Uterus (tissue), 4 donors: ENCODE measurements around the gene OXCT1. TPM values are rescaled to one million over a fixed set of nuclear protein-coding genes. Genes with fewer than 3 reads are reported as not detected.

Experiments used
- DNase-seq, 2 donors: peaks; one replicate each; pipeline ENCODE4 v3.0.0-alpha.2; 2019 to 2020
- H3K27ac ChIP-seq, 2 donors: fragments of 200-600 bp; sonication (generic); 1 replicate in 1 of 2; 2 replicates in 1 of 2; pipeline ENCODE4 v1.5.1; 2016 to 2018
- H3K27me3 ChIP-seq, 2 donors: fragments of 200-600 bp; sonication (generic); one replicate each; pipeline ENCODE4 v1.5.1; 2018 to 2019; ENCODE audit warnings: control low read depth in 1 of 2
- H3K36me3 ChIP-seq, 2 donors: fragments of 200-600 bp; sonication (generic); one replicate each; pipeline ENCODE4 v1.5.1; 2019; ENCODE audit warnings: control low read depth in 1 of 2
- H3K4me1 ChIP-seq, 2 donors: fragments of 200-600 bp; sonication (generic); one replicate each; pipeline ENCODE4 v1.5.1; 2018 to 2019; ENCODE audit warnings: control low read depth in 1 of 2
- H3K4me3 ChIP-seq, 2 donors: fragments of 200-600 bp; sonication (generic); 1 replicate in 1 of 2; 2 replicates in 1 of 2; pipeline ENCODE4 v1.5.1; 2018 to 2019; ENCODE audit warnings: mild to moderate bottlenecking in 1 of 2
- H3K9me3 ChIP-seq, 2 donors: fragments of 200-600 bp; sonication (generic); one replicate each; pipeline ENCODE4 v1.5.1; 2019; ENCODE audit warnings: control low read depth in 1 of 2
- CTCF ChIP-seq, 4 experiments: fragments of 200-600 bp in 2 of 4; fragments of 450-650 bp in 2 of 4; sonication (generic) in 2 of 4; IDR thresholded peaks; one replicate each; pipeline ENCODE4 v1.5.1; 2016 to 2019; ENCODE audit warnings: antibody characterized with exemption in 4 of 4, mild to moderate bottlenecking in 2 of 4, moderate library complexity in 1 of 4
- POLR2A ChIP-seq, 2 donors: fragments of 450-650 bp; IDR thresholded peaks; one replicate each; pipeline ENCODE4 v1.6.1; 2016; ENCODE audit warnings: antibody characterized with exemption in 2 of 2, mild to moderate bottlenecking in 1 of 2, moderate library complexity in 1 of 2
- intact Hi-C: fragments of 100-400 bp; cut with DNase I; formaldehyde crosslinking; loops from one replicate; pipeline ENCODE4 v1.15.1; 2023; ENCODE audit warnings: low total_unique reads
- total RNA-seq, 4 donors: library from RNA; depleted of rRNA in 3 of 4; stranded (reverse); fragments of >200 nt in 3 of 4; gene quantifications; one replicate each; pipeline versions ENCODE4 v1.1.0 to v1.2.4, GENCODE V29; 2014 to 2023
- donor health status: DM: yes; HTN: yes; CAD: no.

Gene OXCT1
- total RNA-seq, 4 donors from 2014 or later = 11.2 to 37.3 (median 27.0) TPM

- Histone ChIP-seq H3K4me3 (no peak overlapping the region), H3K27ac (no peak overlapping the region), H3K27me3 (no peaks in the 10 kb centered on the region), H3K4me1 (no peaks in the 10 kb centered on the region), H3K9me3 (no peaks in the 10 kb centered on the region), H3K36me3 (no peaks in the 10 kb centered on the region)
- intact Hi-C loops = no loop called here
- no peak for TF ChIP-seq POLR2A (IDR thresholded peaks at IDR 0.05)
- no peak for TF ChIP-seq CTCF (IDR thresholded peaks at IDR 0.05)
- DNase-seq = no peak
Measured at GRCh38 chr5:41796061-41796460, 74.2 kb downstream of the OXCT1 start.

GRCh38 chr5:41795125-41795524 lies 75.1 kb downstream of the OXCT1 start:
- no peaks in the 10 kb centered on the region for H3K27me3 ChIP-seq
- TF ChIP-seq CTCF (IDR thresholded peaks at IDR 0.05) (no peak), POLR2A (IDR thresholded peaks at IDR 0.05) (no peak)
- no peaks in the 10 kb centered on the region for H3K9me3 ChIP-seq
- DNase-seq = no peak
- H3K4me3 ChIP-seq = no peak overlapping the region
- no peaks in the 10 kb centered on the region for H3K36me3 ChIP-seq
- intact Hi-C loops = no loop called here
- no peaks in the 10 kb centered on the region for H3K4me1 ChIP-seq
- H3K27ac ChIP-seq = no peak overlapping the region

- TF ChIP-seq CTCF (IDR thresholded peaks at IDR 0.05) (no peak), POLR2A (IDR thresholded peaks at IDR 0.05) (no peak)
- intact Hi-C loops = no loop called here
- no peak overlapping the region for H3K27ac ChIP-seq
Measured at GRCh38 chr5:41794471-41794870, 75.8 kb downstream of the OXCT1 start.

GRCh38 chr5:41793141-41793770 lies 77.0 kb downstream of the OXCT1 start:
- no peaks in the 10 kb centered on the region for H3K27me3 ChIP-seq
- no peak for DNase-seq
- H3K27ac ChIP-seq = no peak overlapping the region
- no peak overlapping the region for H3K4me3 ChIP-seq
- TF ChIP-seq POLR2A (IDR thresholded peaks at IDR 0.05) = no peak
- no peak for TF ChIP-seq CTCF (IDR thresholded peaks at IDR 0.05)
- no peaks in the 10 kb centered on the region for H3K36me3 ChIP-seq
- intact Hi-C loops = no loop called here
- H3K4me1 ChIP-seq = no peaks in the 10 kb centered on the region
- H3K9me3 ChIP-seq = no peaks in the 10 kb centered on the region

More at GRCh38 chr5:41794471-41794870, 75.8 kb downstream of the OXCT1 start:
- no peaks in the 10 kb centered on the region for H3K36me3 ChIP-seq
- no peaks in the 10 kb centered on the region for H3K9me3 ChIP-seq
- no peak overlapping the region for H3K4me3 ChIP-seq
- no peaks in the 10 kb centered on the region for H3K4me1 ChIP-seq
- no peaks in the 10 kb centered on the region for H3K27me3 ChIP-seq
- DNase-seq = no peak

- intact Hi-C loops = no loop called here
- Histone ChIP-seq H3K4me1 (no peaks in the 10 kb centered on the region), H3K36me3 (no peaks in the 10 kb centered on the region), H3K9me3 (no peaks in the 10 kb centered on the region), H3K27ac (no peak overlapping the region), H3K27me3 (no peaks in the 10 kb centered on the region), H3K4me3 (no peak overlapping the region)
- no peak for DNase-seq
- TF ChIP-seq POLR2A (IDR thresholded peaks at IDR 0.05) (no peak), CTCF (IDR thresholded peaks at IDR 0.05) (no peak)
Measured at GRCh38 chr5:41790038-41790776, 80.0 kb downstream of the OXCT1 start.
